GM12878 (cell line): Measurements from ENCODE around the gene ZNF407. TPM values are rescaled to one million over a fixed set of nuclear protein-coding genes. Genes with fewer than 3 reads are reported as not detected.

Experiments used
- ATAC-seq: fragments of 200-7000 bp; cut with Tn5 transposase; 3 replicates; pipeline ENCODE4 v1.9.1; 2020; ENCODE audit warnings: mild to moderate bottlenecking, moderate library complexity
- BruUV-seq: library from RNA; stranded (reverse); fragments of 400-500 nt; replicated peaks from 2 replicates; lab custom pipeline; 2021; lab: Mats Ljungman, UMichigan
- CTCF ChIA-PET: fragments of 300-600 bp; sonication (Branson Sonifier 250); formaldehyde crosslinking; extraction: SDS; loops from one replicate; lab custom pipeline; 2021; ENCODE audit warnings: inconsistent platforms; lab: Yijun Ruan, JAX
- POLR2A ChIA-PET: fragments of 350-600 bp; formaldehyde crosslinking; extraction: SDS; loops from one replicate; lab custom pipeline; 2021; ENCODE audit warnings: inconsistent platforms; lab: Charles Lee
- RAD21 ChIA-PET: fragments of 300-600 bp; sonication (Branson Sonifier 250); formaldehyde crosslinking; loops from one replicate; lab custom pipeline; 2023; ENCODE audit warnings: antibody characterized with exemption; ENCODE audit not compliant: unreplicated experiment; lab: Charles Lee
- SMC1A ChIA-PET: fragments of 300-600 bp; sonication (Branson Sonifier 250); formaldehyde crosslinking; loops from one replicate; lab custom pipeline; 2023; ENCODE audit not compliant: unreplicated experiment, uncharacterized antibody; lab: Charles Lee
- DNase-seq: peaks from one replicate; pipeline ENCODE4 v3.0.0-alpha.2; 2011; ENCODE audit warnings: low read depth, low spot score
- FAIRE-seq: peaks from 3 replicates; lab custom pipeline; 2011; peaks lifted over from hg19 to GRCh38; lab: Jason Lieb, UNC
- H2AFZ ChIP-seq: 2 replicates; pipeline ENCODE4 v1.6.0; 2011; ENCODE audit warnings: low read depth, low read length, control low read depth; ENCODE audit not compliant: control insufficient read depth
- H3K27ac ChIP-seq: 2 replicates; pipeline ENCODE4 v1.5.1; 2011; ENCODE audit warnings: control low read depth; ENCODE audit not compliant: control insufficient read depth, insufficient read depth
- H3K27me3 ChIP-seq, 2 experiments: replicated peaks in 1 of 2; 2 replicates each; pipeline versions ENCODE4 v1.6.0 to v1.6.1; 2011; ENCODE audit warnings: low read length in 1 of 2; ENCODE audit not compliant: control insufficient read depth in 2 of 2, insufficient read depth in 2 of 2
- H3K36me3 ChIP-seq, 2 experiments: 2 replicates each; pipeline ENCODE4 v1.5.1; 2011; ENCODE audit warnings: low read length in 1 of 2; ENCODE audit not compliant: control insufficient read depth in 2 of 2, insufficient read depth in 2 of 2
- H3K4me1 ChIP-seq: 2 replicates; pipeline ENCODE4 v1.6.1; 2011; ENCODE audit warnings: mild to moderate bottlenecking, low read length, moderate library complexity, mixed read lengths; ENCODE audit not compliant: control insufficient read depth, insufficient read depth
- H3K4me2 ChIP-seq: 2 replicates; pipeline ENCODE4 v1.6.0; 2011; ENCODE audit warnings: control low read depth; ENCODE audit not compliant: control insufficient read depth, insufficient read depth
- H3K4me3 ChIP-seq: fragments of 200-600 bp; sonication (generic); 2 replicates; pipeline ENCODE4 v1.5.1; 2016
- H3K79me2 ChIP-seq: 2 replicates; pipeline ENCODE4 v1.6.0; 2011; ENCODE audit warnings: low read length; ENCODE audit not compliant: control insufficient read depth, insufficient read depth
- H3K9ac ChIP-seq: 2 replicates; pipeline ENCODE4 v1.8.0; 2011; ENCODE audit warnings: low read length, control low read depth, mixed read lengths; ENCODE audit not compliant: control insufficient read depth, insufficient read depth
- H3K9me3 ChIP-seq: replicated peaks from 3 replicates; pipeline ENCODE4 v1.5.1; 2011; ENCODE audit warnings: mild to moderate bottlenecking, low read length; ENCODE audit not compliant: control insufficient read depth, insufficient read depth
- H4K20me1 ChIP-seq: 2 replicates; pipeline ENCODE4 v1.6.0; 2011; ENCODE audit not compliant: control insufficient read depth, insufficient read depth
- BCL11A ChIP-seq: IDR thresholded peaks from 2 replicates; pipeline ENCODE4 v1.6.1; 2011; ENCODE audit warnings: low read depth, low read length
- BMI1 ChIP-seq: fragments of 450-650 bp; IDR thresholded peaks from 2 replicates; pipeline ENCODE4 v1.6.1; 2016; ENCODE audit warnings: mild to moderate bottlenecking, moderate library complexity, borderline replicate concordance
- BRCA1 ChIP-seq: IDR thresholded peaks from 2 replicates; pipeline ENCODE4 v1.6.1; 2011; ENCODE audit warnings: low read depth, low read length, improper control_type of control experiment
- DPF2 ChIP-seq: fragments of 450-650 bp; IDR thresholded peaks from 2 replicates; pipeline ENCODE4 v1.6.1; 2017; ENCODE audit warnings: mild to moderate bottlenecking
- ETV6 ChIP-seq, 2 experiments: fragments of 450-650 bp in 1 of 2; IDR thresholded peaks in 1 of 2; conservative IDR thresholded peaks in 1 of 2; 2 replicates each; pipeline ENCODE4 v1.6.1; 2014; ENCODE audit warnings: antibody characterized with exemption in 1 of 2, borderline replicate concordance in 1 of 2, low read depth in 1 of 2, mild to moderate bottlenecking in 1 of 2, moderate library complexity in 1 of 2
- LARP7 ChIP-seq: fragments of 450-650 bp; IDR thresholded peaks from 2 replicates; pipeline ENCODE4 v1.6.1; 2017; ENCODE audit warnings: mild to moderate bottlenecking
- NRF1 ChIP-seq: conservative IDR thresholded peaks from 2 replicates; pipeline ENCODE4 v1.6.1; 2011; ENCODE audit warnings: mild to moderate bottlenecking, low read depth, low read length, improper control_type of control experiment
- RAD51 ChIP-seq: fragments of 450-650 bp; IDR thresholded peaks from 2 replicates; pipeline ENCODE4 v1.6.1; 2016; ENCODE audit warnings: moderate library complexity, mild to moderate bottlenecking, inconsistent platforms
- STAT3 ChIP-seq: IDR thresholded peaks from 2 replicates; pipeline ENCODE4 v1.6.1; 2011; ENCODE audit warnings: low read depth, low read length, improper control_type of control experiment
- TCF12 ChIP-seq: IDR thresholded peaks from 2 replicates; pipeline ENCODE4 v1.6.1; 2011; ENCODE audit warnings: low read depth, mild to moderate bottlenecking, low read length
- WGBS: methylation state at CpG from one replicate; pipeline ENCODE4 v1.1.6; 2016; ENCODE audit warnings: low lambda C conversion rate; ENCODE audit not compliant: insufficient replicate concordance, insufficient coverage; ENCODE audit errors: missing lambda C conversion rate; 5-methylcytosine and 5-hydroxymethylcytosine counted together
- in situ Hi-C: fragments of 300-500 bp; cut with MboI; formaldehyde crosslinking; loops from 9 replicates; pipeline ENCODE4 v1.14.3; 2018; ENCODE audit warnings: mixed read lengths
- intact Hi-C: fragments of 100-400 bp; cut with micrococcal nuclease; formaldehyde crosslinking; loops from one replicate; pipeline ENCODE4 v1.14.2; 2022; ENCODE audit not compliant: unreplicated experiment
- polyA plus RNA-seq, 11 experiments: library from polyadenylated mRNA; depleted of rRNA in 4 of 11; unstranded in 6 of 11; stranded (reverse) in 5 of 11; fragments of >200 nt; fragmentation: Nextera tagmentation in 4 of 11; fragmentation: Illumina TruSeq in 1 of 11; extraction: Ambion mirVana in 4 of 11; extraction: Trizol in 1 of 11; gene quantifications; 1 replicate in 1 of 11; 2 replicates in 10 of 11; pipeline versions ENCODE4 v1.2.1 to v1.2.3, GENCODE V29; 2011 to 2016; ENCODE audit warnings: inconsistent platforms in 2 of 11, missing spikeins in 2 of 11, low read depth in 1 of 11
- total RNA-seq, 4 experiments: library from RNA; depleted of rRNA in 3 of 4; stranded (reverse); fragments of >200 nt in 3 of 4; fragmentation: Illumina TruSeq in 1 of 4; extraction: Trizol in 1 of 4; gene quantifications; 2 replicates each; pipeline versions ENCODE4 v1.2.1 to v1.2.3, GENCODE V29; 2013 to 2021
- TF ChIP-seq, protein P1 (sequence below): IDR thresholded peaks from 2 replicates; pipeline ENCODE4 v1.6.1; 2012; ENCODE audit warnings: low read length, inconsistent platforms
- TF ChIP-seq, protein P2 (sequence below): fragments of 450-650 bp; IDR thresholded peaks from 2 replicates; pipeline ENCODE4 v1.6.1; 2016; ENCODE audit warnings: mild to moderate bottlenecking
- TF ChIP-seq, protein P3 (sequence below): IDR thresholded peaks from 2 replicates; pipeline ENCODE4 v1.6.1; 2012; ENCODE audit warnings: improper control_type of control experiment, low read depth, low read length; ENCODE audit not compliant: insufficient replicate concordance
- TF ChIP-seq, protein P4 (sequence below), 3 experiments: IDR thresholded peaks in 2 of 3; conservative IDR thresholded peaks in 1 of 3; 2 replicates each; pipeline ENCODE4 v1.5.1; 2011; ENCODE audit warnings: low read depth in 3 of 3, low read length in 3 of 3, mild to moderate bottlenecking in 3 of 3, control low read depth in 2 of 3, moderate library complexity in 2 of 3, inconsistent platforms in 1 of 3, mixed read lengths in 1 of 3; ENCODE audit not compliant: control insufficient read depth in 2 of 3, insufficient read depth in 1 of 3; ENCODE audit errors: extremely low read depth in 1 of 3

The ZNF407 gene
- total and polyA plus RNA-seq, 10 of the 15 experiments (the other 5 are each of a cell fraction or from before 2014, with no cell fraction given) = 0.69 to 11.6 (median 5.3) TPM

DNA sequence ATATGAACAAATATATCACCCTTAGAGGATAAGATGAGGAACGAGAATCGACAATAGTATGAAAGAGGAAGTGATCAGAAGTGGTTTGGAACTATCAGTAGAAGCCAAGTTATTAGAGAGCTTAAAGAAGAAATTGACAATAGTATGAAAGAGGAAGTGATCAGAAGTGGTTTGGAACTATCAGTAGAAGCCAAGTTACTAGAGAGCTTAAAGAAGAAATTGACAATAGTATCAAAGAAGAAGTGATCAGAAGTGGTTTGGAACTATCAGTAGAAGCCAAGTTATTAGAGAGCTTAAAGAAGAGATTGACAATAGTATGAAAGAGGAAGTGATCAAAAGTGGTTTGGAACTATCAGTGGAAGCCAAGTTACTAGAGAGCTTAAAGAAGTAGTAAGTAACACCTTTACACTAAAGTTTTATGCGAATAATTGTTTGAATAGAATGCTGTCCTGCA, 175.5 kb downstream of the ZNF407 start:
- Histone ChIP-seq H3K79me2 (no peaks in the 10 kb centered on the region), H3K36me3 (no peaks in the 10 kb centered on the region), H2AFZ (no peak overlapping the region), H3K27me3 (no peaks in the 10 kb centered on the region), H4K20me1 (no peaks in the 10 kb centered on the region), H3K4me3 (no peak overlapping the region), H3K9me3 (no peaks in the 10 kb centered on the region; the same call in 2 of the 3 replicates), H3K9ac (no peak overlapping the region), H3K4me2 (no peak overlapping the region; the same call in 1 of the 2 replicates), H3K27ac (no peak overlapping the region), H3K4me1 (peaks cover 12% of the 10 kb centered on the region)
- in situ Hi-C loops = no loop called here
- BruUV-seq = no TSS peak
- POLR2A ChIA-PET = interaction anchor here (0.6 kb wide), 1 partner anchor 67 kb away, joined by 3 read pairs; no protein-coding TSS in a partner anchor
- peak; percentile 53 for DNase-seq
- peak; percentile 95 for FAIRE-seq
- CTCF ChIA-PET = interaction anchor here (0.6 to 1.9 kb wide), 6 partner anchors 23 to 73 kb away, joined by 3 to 11 read pairs (median 3); no protein-coding TSS in a partner anchor
- SMC1A ChIA-PET = interaction anchor here (0.6 to 3.0 kb wide), 17 partner anchors 9 to 119 kb away, joined by 3 to 19 read pairs (median 3); no protein-coding TSS in a partner anchor
- intact Hi-C loops = no loop called here
- peak; percentile 90 for ATAC-seq
- 33% methylated on average over 3 of the region's 3 CpGs for WGBS
- RAD21 ChIA-PET = interaction anchor here (1.0 to 1.3 kb wide), 5 partner anchors 11 to 191 kb away, joined by 3 to 5 read pairs (median 3); no protein-coding TSS in a partner anchor
- TF ChIP-seq, protein P1, sequence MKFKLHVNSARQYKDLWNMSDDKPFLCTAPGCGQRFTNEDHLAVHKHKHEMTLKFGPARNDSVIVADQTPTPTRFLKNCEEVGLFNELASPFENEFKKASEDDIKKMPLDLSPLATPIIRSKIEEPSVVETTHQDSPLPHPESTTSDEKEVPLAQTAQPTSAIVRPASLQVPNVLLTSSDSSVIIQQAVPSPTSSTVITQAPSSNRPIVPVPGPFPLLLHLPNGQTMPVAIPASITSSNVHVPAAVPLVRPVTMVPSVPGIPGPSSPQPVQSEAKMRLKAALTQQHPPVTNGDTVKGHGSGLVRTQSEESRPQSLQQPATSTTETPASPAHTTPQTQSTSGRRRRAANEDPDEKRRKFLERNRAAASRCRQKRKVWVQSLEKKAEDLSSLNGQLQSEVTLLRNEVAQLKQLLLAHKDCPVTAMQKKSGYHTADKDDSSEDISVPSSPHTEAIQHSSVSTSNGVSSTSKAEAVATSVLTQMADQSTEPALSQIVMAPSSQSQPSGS = 0 out of 2 replicates have a peak, but pooled peaks have one; percentile 39
- TF ChIP-seq, protein P2, sequence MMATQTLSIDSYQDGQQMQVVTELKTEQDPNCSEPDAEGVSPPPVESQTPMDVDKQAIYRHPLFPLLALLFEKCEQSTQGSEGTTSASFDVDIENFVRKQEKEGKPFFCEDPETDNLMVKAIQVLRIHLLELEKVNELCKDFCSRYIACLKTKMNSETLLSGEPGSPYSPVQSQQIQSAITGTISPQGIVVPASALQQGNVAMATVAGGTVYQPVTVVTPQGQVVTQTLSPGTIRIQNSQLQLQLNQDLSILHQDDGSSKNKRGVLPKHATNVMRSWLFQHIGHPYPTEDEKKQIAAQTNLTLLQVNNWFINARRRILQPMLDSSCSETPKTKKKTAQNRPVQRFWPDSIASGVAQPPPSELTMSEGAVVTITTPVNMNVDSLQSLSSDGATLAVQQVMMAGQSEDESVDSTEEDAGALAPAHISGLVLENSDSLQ = peak; percentile 27; the same call in 1 of the 2 replicates
- TF ChIP-seq, protein P3, sequence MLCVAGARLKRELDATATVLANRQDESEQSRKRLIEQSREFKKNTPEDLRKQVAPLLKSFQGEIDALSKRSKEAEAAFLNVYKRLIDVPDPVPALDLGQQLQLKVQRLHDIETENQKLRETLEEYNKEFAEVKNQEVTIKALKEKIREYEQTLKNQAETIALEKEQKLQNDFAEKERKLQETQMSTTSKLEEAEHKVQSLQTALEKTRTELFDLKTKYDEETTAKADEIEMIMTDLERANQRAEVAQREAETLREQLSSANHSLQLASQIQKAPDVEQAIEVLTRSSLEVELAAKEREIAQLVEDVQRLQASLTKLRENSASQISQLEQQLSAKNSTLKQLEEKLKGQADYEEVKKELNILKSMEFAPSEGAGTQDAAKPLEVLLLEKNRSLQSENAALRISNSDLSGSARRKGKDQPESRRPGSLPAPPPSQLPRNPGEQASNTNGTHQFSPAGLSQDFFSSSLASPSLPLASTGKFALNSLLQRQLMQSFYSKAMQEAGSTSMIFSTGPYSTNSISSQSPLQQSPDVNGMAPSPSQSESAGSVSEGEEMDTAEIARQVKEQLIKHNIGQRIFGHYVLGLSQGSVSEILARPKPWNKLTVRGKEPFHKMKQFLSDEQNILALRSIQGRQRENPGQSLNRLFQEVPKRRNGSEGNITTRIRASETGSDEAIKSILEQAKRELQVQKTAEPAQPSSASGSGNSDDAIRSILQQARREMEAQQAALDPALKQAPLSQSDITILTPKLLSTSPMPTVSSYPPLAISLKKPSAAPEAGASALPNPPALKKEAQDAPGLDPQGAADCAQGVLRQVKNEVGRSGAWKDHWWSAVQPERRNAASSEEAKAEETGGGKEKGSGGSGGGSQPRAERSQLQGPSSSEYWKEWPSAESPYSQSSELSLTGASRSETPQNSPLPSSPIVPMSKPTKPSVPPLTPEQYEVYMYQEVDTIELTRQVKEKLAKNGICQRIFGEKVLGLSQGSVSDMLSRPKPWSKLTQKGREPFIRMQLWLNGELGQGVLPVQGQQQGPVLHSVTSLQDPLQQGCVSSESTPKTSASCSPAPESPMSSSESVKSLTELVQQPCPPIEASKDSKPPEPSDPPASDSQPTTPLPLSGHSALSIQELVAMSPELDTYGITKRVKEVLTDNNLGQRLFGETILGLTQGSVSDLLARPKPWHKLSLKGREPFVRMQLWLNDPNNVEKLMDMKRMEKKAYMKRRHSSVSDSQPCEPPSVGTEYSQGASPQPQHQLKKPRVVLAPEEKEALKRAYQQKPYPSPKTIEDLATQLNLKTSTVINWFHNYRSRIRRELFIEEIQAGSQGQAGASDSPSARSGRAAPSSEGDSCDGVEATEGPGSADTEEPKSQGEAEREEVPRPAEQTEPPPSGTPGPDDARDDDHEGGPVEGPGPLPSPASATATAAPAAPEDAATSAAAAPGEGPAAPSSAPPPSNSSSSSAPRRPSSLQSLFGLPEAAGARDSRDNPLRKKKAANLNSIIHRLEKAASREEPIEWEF = peak; percentile 99
- TF ChIP-seq BCL11A = 0 out of 2 replicates have a peak, but pooled peaks have one; percentile 41
- TF ChIP-seq, protein P4, sequence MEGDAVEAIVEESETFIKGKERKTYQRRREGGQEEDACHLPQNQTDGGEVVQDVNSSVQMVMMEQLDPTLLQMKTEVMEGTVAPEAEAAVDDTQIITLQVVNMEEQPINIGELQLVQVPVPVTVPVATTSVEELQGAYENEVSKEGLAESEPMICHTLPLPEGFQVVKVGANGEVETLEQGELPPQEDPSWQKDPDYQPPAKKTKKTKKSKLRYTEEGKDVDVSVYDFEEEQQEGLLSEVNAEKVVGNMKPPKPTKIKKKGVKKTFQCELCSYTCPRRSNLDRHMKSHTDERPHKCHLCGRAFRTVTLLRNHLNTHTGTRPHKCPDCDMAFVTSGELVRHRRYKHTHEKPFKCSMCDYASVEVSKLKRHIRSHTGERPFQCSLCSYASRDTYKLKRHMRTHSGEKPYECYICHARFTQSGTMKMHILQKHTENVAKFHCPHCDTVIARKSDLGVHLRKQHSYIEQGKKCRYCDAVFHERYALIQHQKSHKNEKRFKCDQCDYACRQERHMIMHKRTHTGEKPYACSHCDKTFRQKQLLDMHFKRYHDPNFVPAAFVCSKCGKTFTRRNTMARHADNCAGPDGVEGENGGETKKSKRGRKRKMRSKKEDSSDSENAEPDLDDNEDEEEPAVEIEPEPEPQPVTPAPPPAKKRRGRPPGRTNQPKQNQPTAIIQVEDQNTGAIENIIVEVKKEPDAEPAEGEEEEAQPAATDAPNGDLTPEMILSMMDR (IDR thresholded peaks at IDR 0.05 in 2 of 3, conservative IDR thresholded peaks at IDR 0.05 in 1 of 3; ENCODE audit: control insufficient read depth in 2 of 3, extremely low read depth in 1 of 3, insufficient read depth in 1 of 3, low read depth in 3 of 3, low read length in 3 of 3) = no peak
- TF ChIP-seq BMI1 = peak; percentile 53; the same call in 1 of the 2 replicates
- peak; percentile 25; the same call in 1 of the 2 replicates for TF ChIP-seq STAT3
- no peak for TF ChIP-seq NRF1
- no peak for TF ChIP-seq BRCA1
- TF ChIP-seq DPF2 = peak; percentile 36; the same call in 1 of the 2 replicates
- no peak for TF ChIP-seq LARP7
- no peak for TF ChIP-seq RAD51
- TF ChIP-seq ETV6 (conservative IDR thresholded peaks at IDR 0.05 in 1 of 2, IDR thresholded peaks at IDR 0.05 in 1 of 2; ENCODE audit: borderline replicate concordance in 1 of 2, low read depth in 1 of 2) = no peak
- no peak for TF ChIP-seq TCF12
